ENCODE measurements around the gene STAC.
"Not testable (repeated sequence)": the region's sequence is repeated elsewhere in the genome, so short reads cannot be mapped to it uniquely, and the experiment has no call there.

The STAC gene

GRCh38 chr3:36489101-36489500 is 108.8 kb downstream of the STAC start:
- H3K36me3 ChIP-seq (ENCODE audit: control insufficient read depth, insufficient read depth, low read length) = peaks cover 11% of the 10 kb centered on the region; the same call in 1 of the 2 replicates
- 0 out of 2 replicates have a peak, but pooled peaks cover 2% of the 10 kb centered on the region for H3K4me1 ChIP-seq (ENCODE audit: control insufficient read depth, insufficient read depth, low read length)
- H3K27ac ChIP-seq (ENCODE audit: low read depth, low read length) = no peak overlapping the region
- no peak overlapping the region for H3K9ac ChIP-seq (ENCODE audit: low read length)
- H3K27me3 ChIP-seq (ENCODE audit: control insufficient read depth, insufficient read depth, low read length) = no peaks in the 10 kb centered on the region
- no peaks in the 10 kb centered on the region for H3K9me3 ChIP-seq (ENCODE audit: control insufficient read depth, insufficient read depth, low read depth, low read length)
- H3K4me3 ChIP-seq (ENCODE audit: low read depth, low read length) = no peak overlapping the region

- H3K27me3 ChIP-seq (ENCODE audit: control insufficient read depth, insufficient read depth, low read length) = no peaks in the 10 kb centered on the region
- peaks cover 11% of the 10 kb centered on the region; the same call in 1 of the 2 replicates for H3K36me3 ChIP-seq (ENCODE audit: control insufficient read depth, insufficient read depth, low read length)
- no peak overlapping the region for H3K9ac ChIP-seq (ENCODE audit: low read length)
- no peaks in the 10 kb centered on the region for H3K9me3 ChIP-seq (ENCODE audit: control insufficient read depth, insufficient read depth, low read depth, low read length)
- no peak overlapping the region for H3K4me3 ChIP-seq (ENCODE audit: low read depth, low read length)
- 0 out of 2 replicates have a peak, but pooled peaks cover 2% of the 10 kb centered on the region for H3K4me1 ChIP-seq (ENCODE audit: control insufficient read depth, insufficient read depth, low read length)
- no peak overlapping the region for H3K27ac ChIP-seq (ENCODE audit: low read depth, low read length)
Observed at GRCh38 chr3:36489679-36490425, 109.5 kb downstream of the STAC start.

GRCh38 chr3:36493051-36493450 is 112.7 kb downstream of the STAC start:
- Histone ChIP-seq H3K9ac (ENCODE audit: low read length) (no peak overlapping the region), H3K9me3 (ENCODE audit: control insufficient read depth, insufficient read depth, low read depth, low read length) (no peaks in the 10 kb centered on the region), H3K36me3 (ENCODE audit: control insufficient read depth, insufficient read depth, low read length) (peaks cover 9% of the 10 kb centered on the region; the same call in 1 of the 2 replicates), H3K27me3 (ENCODE audit: control insufficient read depth, insufficient read depth, low read length) (no peaks in the 10 kb centered on the region), H3K4me3 (ENCODE audit: low read depth, low read length) (no peak overlapping the region), H3K27ac (ENCODE audit: low read depth, low read length) (no peak overlapping the region), H3K4me1 (ENCODE audit: control insufficient read depth, insufficient read depth, low read length) (0 out of 2 replicates have a peak, but pooled peaks cover 2% of the 10 kb centered on the region)

GRCh38 chr3:36494461-36495109 is 114.3 kb downstream of the STAC start:
- no peak overlapping the region for H3K4me3 ChIP-seq (ENCODE audit: low read depth, low read length)
- H3K27ac ChIP-seq (ENCODE audit: low read depth, low read length) = no peak overlapping the region
- no peak overlapping the region for H3K9ac ChIP-seq (ENCODE audit: low read length)
- no peaks in the 10 kb centered on the region for H3K27me3 ChIP-seq (ENCODE audit: control insufficient read depth, insufficient read depth, low read length)
- no peaks in the 10 kb centered on the region for H3K9me3 ChIP-seq (ENCODE audit: control insufficient read depth, insufficient read depth, low read depth, low read length)
- no peaks in the 10 kb centered on the region for H3K4me1 ChIP-seq (ENCODE audit: control insufficient read depth, insufficient read depth, low read length)
- peaks cover 9% of the 10 kb centered on the region; the same call in 1 of the 2 replicates for H3K36me3 ChIP-seq (ENCODE audit: control insufficient read depth, insufficient read depth, low read length)

- Histone ChIP-seq H3K27ac (ENCODE audit: low read depth, low read length) (no peak overlapping the region), H3K9me3 (ENCODE audit: control insufficient read depth, insufficient read depth, low read depth, low read length) (no peaks in the 10 kb centered on the region), H3K4me1 (ENCODE audit: control insufficient read depth, insufficient read depth, low read length) (no peaks in the 10 kb centered on the region), H3K36me3 (ENCODE audit: control insufficient read depth, insufficient read depth, low read length) (peaks cover 6% of the 10 kb centered on the region; the same call in 1 of the 2 replicates), H3K9ac (ENCODE audit: low read length) (no peak overlapping the region), H3K4me3 (ENCODE audit: low read depth, low read length) (no peak overlapping the region), H3K27me3 (ENCODE audit: control insufficient read depth, insufficient read depth, low read length) (no peaks in the 10 kb centered on the region)
Observed at GRCh38 chr3:36496684-36497633, 116.7 kb downstream of the STAC start.

- not testable (repeated sequence) for H3K27me3 ChIP-seq (ENCODE audit: control insufficient read depth, insufficient read depth, low read length); H3K9me3 ChIP-seq (ENCODE audit: control insufficient read depth, insufficient read depth, low read depth, low read length); H3K4me1 ChIP-seq (ENCODE audit: control insufficient read depth, insufficient read depth, low read length); H3K9ac ChIP-seq (ENCODE audit: low read length); H3K27ac ChIP-seq (ENCODE audit: low read depth, low read length); H3K4me3 ChIP-seq (ENCODE audit: low read depth, low read length)
- H3K36me3 ChIP-seq (ENCODE audit: control insufficient read depth, insufficient read depth, low read length) = peaks cover 10% of the 10 kb centered on the region; the same call in 1 of the 2 replicates
Observed at GRCh38 chr3:36500053-36500452, 119.7 kb downstream of the STAC start.

- Histone ChIP-seq H3K9ac (ENCODE audit: low read length) (no peak overlapping the region), H3K27ac (ENCODE audit: low read depth, low read length) (no peak overlapping the region), H3K4me1 (ENCODE audit: control insufficient read depth, insufficient read depth, low read length) (no peaks in the 10 kb centered on the region), H3K27me3 (ENCODE audit: control insufficient read depth, insufficient read depth, low read length) (no peaks in the 10 kb centered on the region), H3K4me3 (ENCODE audit: low read depth, low read length) (no peak overlapping the region), H3K9me3 (ENCODE audit: control insufficient read depth, insufficient read depth, low read depth, low read length) (no peaks in the 10 kb centered on the region), H3K36me3 (ENCODE audit: control insufficient read depth, insufficient read depth, low read length) (peaks cover 9% of the 10 kb centered on the region)
Observed at GRCh38 chr3:36501616-36502015, 121.3 kb downstream of the STAC start.

GRCh38 chr3:36505393-36505792 is 125.1 kb downstream of the STAC start:
- no peak overlapping the region for H3K4me3 ChIP-seq (ENCODE audit: low read depth, low read length)
- no peaks in the 10 kb centered on the region for H3K4me1 ChIP-seq (ENCODE audit: control insufficient read depth, insufficient read depth, low read length)
- no peaks in the 10 kb centered on the region for H3K27me3 ChIP-seq (ENCODE audit: control insufficient read depth, insufficient read depth, low read length)
- H3K27ac ChIP-seq (ENCODE audit: low read depth, low read length) = no peak overlapping the region
- no peaks in the 10 kb centered on the region for H3K9me3 ChIP-seq (ENCODE audit: control insufficient read depth, insufficient read depth, low read depth, low read length)
- H3K36me3 ChIP-seq (ENCODE audit: control insufficient read depth, insufficient read depth, low read length) = peaks cover 9% of the 10 kb centered on the region
- no peak overlapping the region for H3K9ac ChIP-seq (ENCODE audit: low read length)

- no peak overlapping the region for H3K27ac ChIP-seq (ENCODE audit: low read depth, low read length)
- H3K9ac ChIP-seq (ENCODE audit: low read length) = no peak overlapping the region
- H3K27me3 ChIP-seq (ENCODE audit: control insufficient read depth, insufficient read depth, low read length) = no peaks in the 10 kb centered on the region
Observed at GRCh38 chr3:36511791-36512486, 131.6 kb downstream of the STAC start.

GRCh38 chr3:36512555-36512954 is 132.3 kb downstream of the STAC start:
- H3K4me3 ChIP-seq (ENCODE audit: low read depth, low read length) = no peak overlapping the region
- no peak overlapping the region for H3K27ac ChIP-seq (ENCODE audit: low read depth, low read length)
- no peaks in the 10 kb centered on the region for H3K4me1 ChIP-seq (ENCODE audit: control insufficient read depth, insufficient read depth, low read length)
- H3K36me3 ChIP-seq (ENCODE audit: control insufficient read depth, insufficient read depth, low read length) = no peaks in the 10 kb centered on the region
- no peak overlapping the region for H3K9ac ChIP-seq (ENCODE audit: low read length)
- H3K9me3 ChIP-seq (ENCODE audit: control insufficient read depth, insufficient read depth, low read depth, low read length) = no peaks in the 10 kb centered on the region
- H3K27me3 ChIP-seq (ENCODE audit: control insufficient read depth, insufficient read depth, low read length) = no peaks in the 10 kb centered on the region

More at GRCh38 chr3:36511791-36512486, 131.6 kb downstream of the STAC start:
- Histone ChIP-seq H3K9me3 (ENCODE audit: control insufficient read depth, insufficient read depth, low read depth, low read length) (no peaks in the 10 kb centered on the region), H3K4me1 (ENCODE audit: control insufficient read depth, insufficient read depth, low read length) (no peaks in the 10 kb centered on the region), H3K4me3 (ENCODE audit: low read depth, low read length) (no peak overlapping the region), H3K36me3 (ENCODE audit: control insufficient read depth, insufficient read depth, low read length) (no peaks in the 10 kb centered on the region)
